NOMO-1 treated with DMSO at 0.1 percent for 48 hours (cell line): ENCODE results near the gene OR11H7.
"Not testable (repeated sequence)": the region's sequence is repeated elsewhere in the genome, so short reads cannot be mapped to it uniquely, and the experiment has no call there.

Experiments
- DNase-seq: peaks from one replicate; lab custom pipeline; 2025; ENCODE audit not compliant: unreplicated experiment; lab: John Stamatoyannopoulos, UW

Gene OR11H7

GRCh38 chr14:20277409-20277808 is 48.6 kb downstream of the OR11H7 start:
- DNase-seq = no peak

- no peak for DNase-seq
Observed at GRCh38 chr14:20278414-20278813, 49.6 kb downstream of the OR11H7 start.

- not testable (repeated sequence) for DNase-seq
Observed at GRCh38 chr14:20280265-20280664, 51.5 kb downstream of the OR11H7 start.
